ENCODE measurements around the gene GALNT16. TPM values are rescaled to one million over a fixed set of nuclear protein-coding genes. Genes with fewer than 3 reads are reported as not detected.

Gene GALNT16
- polyA plus RNA-seq, 1 donor (not counting 4 experiments of a cell fraction or from before 2014, with no cell fraction given), result not detected

DNA sequence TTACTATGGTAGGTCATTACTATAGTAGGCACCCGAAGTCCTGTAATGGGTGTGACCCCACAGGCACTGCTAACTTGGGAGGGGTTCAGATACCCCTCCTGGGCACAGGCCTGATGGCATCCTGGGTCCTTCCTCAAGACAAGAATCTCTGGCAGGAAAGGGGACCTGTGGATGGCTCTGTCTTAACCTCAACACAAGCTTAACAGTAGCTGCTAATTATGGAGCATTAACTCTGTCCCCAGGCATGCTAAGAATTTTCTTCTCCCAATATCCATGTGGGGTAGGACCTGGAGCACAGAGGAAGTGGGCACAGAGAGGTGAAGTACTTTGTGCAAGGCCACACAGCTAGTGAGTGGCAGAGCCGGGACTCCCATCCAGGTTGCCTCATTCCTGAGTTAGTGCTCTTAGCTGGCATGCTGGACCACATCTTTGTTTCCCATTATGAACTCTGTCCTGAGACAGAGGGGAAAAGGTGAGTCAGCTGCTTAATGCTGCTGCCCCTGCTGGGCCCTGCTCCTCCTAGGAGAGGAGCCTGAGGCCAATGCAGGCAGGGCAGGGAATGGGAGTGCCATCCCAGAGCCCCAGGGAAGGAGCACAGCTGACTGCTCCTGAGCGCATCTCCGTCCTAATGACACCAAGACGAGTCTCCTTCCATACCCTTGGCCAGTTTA lies 32.1 kb downstream of the GALNT16 start:
- FAIRE-seq (no peak), DNase-seq (ENCODE audit: low read depth, low spot score) (no peak)
- TF ChIP-seq EZH2 (IDR thresholded peaks at IDR 0.05; ENCODE audit: low read length) (no peak), CTCF (optimal IDR thresholded peaks at IDR 0.05 in 1 of 3, IDR thresholded peaks at IDR 0.05 in 1 of 3, conservative IDR thresholded peaks at IDR 0.05 in 1 of 3; ENCODE audit: extremely low read depth in 1 of 3, insufficient read depth in 2 of 3, low read length in 3 of 3) (no peak)
- Histone ChIP-seq H3K27me3 (ENCODE audit: control insufficient read depth, extremely low read depth, insufficient read depth, low read length) (peaks cover 10% of the 10 kb centered on the region), H3K79me2 (ENCODE audit: control insufficient read depth, insufficient read depth, low read length) (no peaks in the 10 kb centered on the region), H3K27ac (ENCODE audit: control insufficient read depth, insufficient read depth, low read length) (no peak overlapping the region), H3K4me1 (ENCODE audit: control insufficient read depth, extremely low read depth, insufficient read depth, low read length) (no peaks in the 10 kb centered on the region), H3K36me3 (ENCODE audit: control insufficient read depth in 2 of 2, extremely low read depth in 1 of 2, insufficient read depth in 2 of 2, low read length in 2 of 2) (no peaks in the 10 kb centered on the region), H3K9ac (ENCODE audit: control insufficient read depth, extremely low read depth, insufficient read depth, low read length) (no peak overlapping the region), H2AFZ (ENCODE audit: control insufficient read depth, low read length) (no peak overlapping the region), H3K4me2 (ENCODE audit: control insufficient read depth, extremely low read depth, insufficient read depth, low read depth, low read length) (no peak overlapping the region), H3K9me3 (ENCODE audit: control insufficient read depth, low read depth, low read length) (no peaks in the 10 kb centered on the region), H3K4me3 (ENCODE audit: control insufficient read depth in 2 of 3, extremely low read depth in 1 of 3, insufficient read depth in 2 of 3, low read depth in 1 of 3, low read length in 3 of 3) (no peak overlapping the region), H3K9me1 (ENCODE audit: control insufficient read depth, extremely low read depth, insufficient read depth, low read length) (no peaks in the 10 kb centered on the region), H4K20me1 (ENCODE audit: control insufficient read depth, extremely low read depth, insufficient read depth, low read length) (no peaks in the 10 kb centered on the region)
- dilution Hi-C loops (cut with MboI; ENCODE audit: extremely low pct_ligation_motif_present, low sequenced_read_pairs), result no loop called here

DNA sequence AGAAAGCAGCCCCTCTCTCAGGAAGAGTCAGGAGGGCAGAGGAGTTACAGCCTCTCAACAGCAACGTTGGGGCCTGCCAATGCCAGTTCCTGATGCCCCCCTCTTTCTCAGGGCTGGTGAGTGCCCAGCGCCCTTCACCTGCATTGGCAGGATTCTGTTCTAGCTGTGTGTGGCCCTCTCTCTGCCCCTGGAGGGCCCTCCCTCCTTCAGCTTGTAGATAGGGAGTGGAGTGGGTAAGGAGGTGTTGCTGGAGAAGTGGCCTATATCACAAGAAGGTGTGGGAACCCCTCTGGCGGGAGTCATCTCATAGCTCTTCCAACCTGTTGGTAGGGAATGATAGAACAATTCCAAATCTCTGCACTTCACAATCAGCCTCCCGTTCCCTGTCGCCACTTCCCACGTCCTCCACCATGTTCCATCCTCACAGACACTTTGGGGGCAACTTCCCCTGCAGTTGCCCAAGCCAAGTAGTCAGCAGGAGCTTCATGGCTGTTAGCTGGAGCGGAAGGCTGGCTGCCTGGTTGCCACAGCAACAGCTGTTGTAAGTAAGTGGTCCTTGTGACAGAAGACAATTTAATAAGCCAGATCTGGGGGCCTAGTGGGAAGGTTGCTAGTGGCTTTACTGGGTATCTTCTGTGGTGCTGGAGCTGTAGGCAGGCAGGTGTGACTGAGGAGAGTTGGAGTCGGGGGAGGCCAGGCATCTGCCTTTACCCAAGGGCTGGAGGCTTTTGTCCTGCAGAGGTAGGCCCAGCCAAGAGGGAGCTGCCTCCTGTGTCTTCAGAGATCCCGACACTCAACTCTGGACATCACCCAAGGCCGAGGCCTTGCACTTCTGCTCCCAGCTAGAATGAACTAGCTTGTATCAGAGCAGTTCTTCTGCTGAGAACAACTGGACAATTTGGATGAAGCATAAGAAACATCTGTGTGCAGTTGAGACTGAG lies 38.4 kb downstream of the GALNT16 start:
- Histone ChIP-seq H3K9me1 (ENCODE audit: control insufficient read depth, extremely low read depth, insufficient read depth, low read length) (no peaks in the 10 kb centered on the region), H2AFZ (ENCODE audit: control insufficient read depth, low read length) (no peak overlapping the region), H3K36me3 (ENCODE audit: control insufficient read depth in 2 of 2, extremely low read depth in 1 of 2, insufficient read depth in 2 of 2, low read length in 2 of 2) (no peaks in the 10 kb centered on the region), H3K4me1 (ENCODE audit: control insufficient read depth, extremely low read depth, insufficient read depth, low read length) (no peaks in the 10 kb centered on the region), H4K20me1 (ENCODE audit: control insufficient read depth, extremely low read depth, insufficient read depth, low read length) (no peaks in the 10 kb centered on the region), H3K9me3 (ENCODE audit: control insufficient read depth, low read depth, low read length) (no peaks in the 10 kb centered on the region), H3K27ac (ENCODE audit: control insufficient read depth, insufficient read depth, low read length) (no peak overlapping the region), H3K27me3 (ENCODE audit: control insufficient read depth, extremely low read depth, insufficient read depth, low read length) (peaks cover 24% of the 10 kb centered on the region), H3K79me2 (ENCODE audit: control insufficient read depth, insufficient read depth, low read length) (no peaks in the 10 kb centered on the region), H3K4me3 (ENCODE audit: control insufficient read depth in 2 of 3, extremely low read depth in 1 of 3, insufficient read depth in 2 of 3, low read depth in 1 of 3, low read length in 3 of 3) (no peak overlapping the region), H3K4me2 (ENCODE audit: control insufficient read depth, extremely low read depth, insufficient read depth, low read depth, low read length) (no peak overlapping the region), H3K9ac (ENCODE audit: control insufficient read depth, extremely low read depth, insufficient read depth, low read length) (no peak overlapping the region)
- FAIRE-seq (no peak), DNase-seq (ENCODE audit: low read depth, low spot score) (no peak)
- TF ChIP-seq EZH2 (IDR thresholded peaks at IDR 0.05; ENCODE audit: low read length), result no peak
- TF ChIP-seq CTCF (optimal IDR thresholded peaks at IDR 0.05 in 1 of 3, IDR thresholded peaks at IDR 0.05 in 1 of 3, conservative IDR thresholded peaks at IDR 0.05 in 1 of 3; ENCODE audit: extremely low read depth in 1 of 3, insufficient read depth in 2 of 3, low read length in 3 of 3), result no peak
- dilution Hi-C loops (cut with MboI; ENCODE audit: extremely low pct_ligation_motif_present, low sequenced_read_pairs), result no loop called here
